ENCODE results near the gene CCDC88C. TPM values are rescaled to one million over a fixed set of nuclear protein-coding genes. Genes with fewer than 3 reads are reported as not detected.

The CCDC88C gene
- total and polyA plus RNA-seq, 2 donors: 25.6 to 47.4 TPM

GRCh38 chr14:91405241-91405721 lies 12.3 kb downstream of the CCDC88C start:
- 74% methylated on average over 14 of the region's 14 CpGs for whole genome bisulfite sequencing
- H3K36me3 ChIP-seq (ENCODE audit: control insufficient read depth in 2 of 2, insufficient read depth in 2 of 2, low read length in 1 of 2): peaks cover 21 to 46% of the 10 kb centered on the region in 2 donors
- peak overlapping the region; percentile 69 to 81 for H3K27ac ChIP-seq (ENCODE audit: low read depth in 1 of 2, low read length in 1 of 2)
- H3K4me3 ChIP-seq (ENCODE audit: low read length in 2 of 2): no peak overlapping the region
- DNase-seq (ENCODE audit: low read depth in 6 of 9, low spot score in 9 of 9): peak in 2 of 9 donors; percentile 28 to 61
- peaks cover 57 to 84% of the 10 kb centered on the region in 2 donors for H3K4me1 ChIP-seq (ENCODE audit: control insufficient read depth in 2 of 2, insufficient read depth in 2 of 2, low read length in 2 of 2)
- H3K27me3 ChIP-seq (ENCODE audit: control insufficient read depth in 2 of 2, insufficient read depth in 1 of 2, low read length in 1 of 2): no peaks in the 10 kb centered on the region
- peaks cover 0 to 2% of the 10 kb centered on the region in 2 donors for H3K9me3 ChIP-seq (ENCODE audit: control insufficient read depth in 2 of 2, insufficient read depth in 1 of 2, low read length in 1 of 2)

DNA sequence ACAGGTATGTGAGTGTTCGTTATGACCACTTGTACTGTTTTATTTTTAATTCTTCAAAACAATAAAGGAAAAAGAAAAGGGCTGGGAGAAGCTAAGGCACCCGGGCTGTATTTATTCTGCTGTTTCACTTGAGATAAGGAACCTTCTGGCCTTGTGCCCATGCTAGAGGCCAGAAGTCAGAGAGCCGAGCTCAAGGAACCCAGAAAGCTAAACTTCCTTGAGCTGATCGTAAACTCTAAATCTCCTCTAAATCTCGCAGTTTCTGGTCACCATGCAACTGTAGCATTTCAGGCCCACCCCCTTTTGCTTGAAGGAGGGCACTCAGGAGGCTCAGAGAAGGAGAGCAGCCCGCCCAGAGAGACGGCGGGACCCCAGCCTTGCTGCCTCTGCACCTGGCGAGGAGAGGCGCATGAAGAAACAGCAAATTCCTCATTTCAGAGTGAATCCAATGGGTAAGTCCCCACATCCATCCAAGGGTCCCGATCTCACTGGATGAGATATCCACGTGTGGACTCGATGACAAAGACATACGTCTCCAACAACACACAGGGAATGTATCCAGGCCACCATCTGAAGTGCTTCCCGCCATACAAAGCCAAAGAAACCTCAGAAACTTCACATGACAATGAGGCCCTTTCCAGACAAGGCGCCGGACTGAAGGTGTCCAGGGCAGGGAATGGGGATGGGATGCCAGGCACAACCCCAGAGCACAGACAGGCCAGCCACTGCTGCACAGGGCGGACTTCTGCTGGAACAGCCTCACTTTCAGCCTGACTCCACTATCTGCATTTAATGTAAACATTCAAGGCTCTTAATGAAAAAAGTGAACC lies 14.6 kb downstream of the CCDC88C start:
- H3K27ac ChIP-seq (ENCODE audit: low read depth in 1 of 2, low read length in 1 of 2): peak overlapping the region; percentile 59 to 73

DNA sequence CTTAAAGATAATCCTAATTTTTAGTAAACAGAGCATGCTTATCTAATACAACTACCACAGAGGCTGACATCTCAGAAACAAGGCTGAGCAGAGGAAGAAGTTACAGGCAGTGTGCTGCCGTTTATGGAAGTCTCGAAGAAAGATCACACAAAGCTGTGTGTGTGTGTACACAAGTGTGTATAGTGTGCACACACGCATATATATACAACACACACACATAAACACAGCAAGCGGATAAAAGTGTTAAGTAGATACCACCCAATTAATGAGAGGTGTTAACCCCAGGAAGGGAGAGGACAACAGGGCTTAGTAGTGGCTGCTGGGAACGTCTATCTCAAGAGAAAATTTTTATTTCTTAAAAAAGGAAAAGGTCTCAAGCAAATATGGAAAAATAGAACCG lies 15.3 kb downstream of the CCDC88C start:
- Histone ChIP-seq H3K4me1 (ENCODE audit: control insufficient read depth in 2 of 2, insufficient read depth in 2 of 2, low read length in 2 of 2) (peaks cover 64 to 87% of the 10 kb centered on the region in 2 donors), H3K27me3 (ENCODE audit: control insufficient read depth in 2 of 2, insufficient read depth in 1 of 2, low read length in 1 of 2) (no peaks in the 10 kb centered on the region), H3K9me3 (ENCODE audit: control insufficient read depth in 2 of 2, insufficient read depth in 1 of 2, low read length in 1 of 2) (peaks cover 0 to 2% of the 10 kb centered on the region in 2 donors), H3K36me3 (ENCODE audit: control insufficient read depth in 2 of 2, insufficient read depth in 2 of 2, low read length in 1 of 2) (peaks cover 8 to 25% of the 10 kb centered on the region in 2 donors), H3K4me3 (ENCODE audit: low read length in 2 of 2) (no peak overlapping the region), H3K27ac (ENCODE audit: low read depth in 1 of 2, low read length in 1 of 2) (peak overlapping the region in 1 of 2 donors; percentile 73)
- DNase-seq (ENCODE audit: low read depth in 6 of 9, low spot score in 9 of 9): no peak
- WGBS: 61% methylated on average over 6 of the region's 6 CpGs

More for the DNA sequence above, 14.6 kb downstream of the CCDC88C start:
- Histone ChIP-seq H3K27me3 (ENCODE audit: control insufficient read depth in 2 of 2, insufficient read depth in 1 of 2, low read length in 1 of 2) (no peaks in the 10 kb centered on the region), H3K4me3 (ENCODE audit: low read length in 2 of 2) (no peak overlapping the region), H3K9me3 (ENCODE audit: control insufficient read depth in 2 of 2, insufficient read depth in 1 of 2, low read length in 1 of 2) (peaks cover 0 to 2% of the 10 kb centered on the region in 2 donors), H3K4me1 (ENCODE audit: control insufficient read depth in 2 of 2, insufficient read depth in 2 of 2, low read length in 2 of 2) (peaks cover 63 to 87% of the 10 kb centered on the region in 2 donors), H3K36me3 (ENCODE audit: control insufficient read depth in 2 of 2, insufficient read depth in 2 of 2, low read length in 1 of 2) (peaks cover 15 to 31% of the 10 kb centered on the region in 2 donors)
- 51% methylated on average over 18 of the region's 18 CpGs for WGBS
- peak in 3 of 9 donors; percentile 32 to 68 (median 51) for DNase-seq (ENCODE audit: low read depth in 6 of 9, low spot score in 9 of 9)

DNA sequence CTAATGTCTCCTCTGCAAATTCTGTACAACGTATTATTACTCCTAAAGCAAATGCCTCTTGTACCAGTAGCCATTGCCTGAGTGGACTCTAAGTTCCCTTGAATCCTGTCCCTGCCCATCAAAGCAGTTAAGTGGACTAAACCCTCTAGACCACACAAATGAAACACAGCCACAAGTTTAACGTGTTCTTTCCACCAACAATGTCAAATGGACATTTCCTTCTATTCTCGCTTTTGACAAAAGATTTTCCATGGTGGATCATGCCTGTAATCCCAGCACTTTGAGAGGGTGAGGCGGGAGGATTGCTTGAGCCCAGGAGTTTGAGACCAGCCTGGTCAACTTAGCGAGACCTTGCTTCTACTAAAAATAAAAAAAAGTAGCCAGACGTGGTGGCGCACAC lies 15.9 kb downstream of the CCDC88C start:
- WGBS: 96% methylated on average over 7 of the region's 7 CpGs
- peaks cover 67 to 87% of the 10 kb centered on the region in 2 donors for H3K4me1 ChIP-seq (ENCODE audit: control insufficient read depth in 2 of 2, insufficient read depth in 2 of 2, low read length in 2 of 2)
- DNase-seq (ENCODE audit: low read depth in 6 of 9, low spot score in 9 of 9): no peak
- no peaks in the 10 kb centered on the region for H3K9me3 ChIP-seq (ENCODE audit: control insufficient read depth in 2 of 2, insufficient read depth in 1 of 2, low read length in 1 of 2)
- H3K4me3 ChIP-seq (ENCODE audit: low read length in 2 of 2): no peak overlapping the region
- no peak overlapping the region for H3K27ac ChIP-seq (ENCODE audit: low read depth in 1 of 2, low read length in 1 of 2)
- H3K36me3 ChIP-seq (ENCODE audit: control insufficient read depth in 2 of 2, insufficient read depth in 2 of 2, low read length in 1 of 2): peaks cover 2 to 19% of the 10 kb centered on the region in 2 donors
- H3K27me3 ChIP-seq (ENCODE audit: control insufficient read depth in 2 of 2, insufficient read depth in 1 of 2, low read length in 1 of 2): no peaks in the 10 kb centered on the region

- H3K27ac ChIP-seq (ENCODE audit: low read depth in 1 of 2, low read length in 1 of 2): peak overlapping the region; percentile 20 to 78
- no peak for DNase-seq (ENCODE audit: low read depth in 6 of 9, low spot score in 9 of 9)
- H3K36me3 ChIP-seq (ENCODE audit: control insufficient read depth in 2 of 2, insufficient read depth in 2 of 2, low read length in 1 of 2): peaks cover 0 to 14% of the 10 kb centered on the region in 2 donors
- H3K4me1 ChIP-seq (ENCODE audit: control insufficient read depth in 2 of 2, insufficient read depth in 2 of 2, low read length in 2 of 2): peaks cover 67 to 87% of the 10 kb centered on the region in 2 donors
- H3K27me3 ChIP-seq (ENCODE audit: control insufficient read depth in 2 of 2, insufficient read depth in 1 of 2, low read length in 1 of 2): no peaks in the 10 kb centered on the region
- WGBS: 95% methylated on average over 1 of the region's 1 CpG
- no peaks in the 10 kb centered on the region for H3K9me3 ChIP-seq (ENCODE audit: control insufficient read depth in 2 of 2, insufficient read depth in 1 of 2, low read length in 1 of 2)
- H3K4me3 ChIP-seq (ENCODE audit: low read length in 2 of 2): no peak overlapping the region
Measured at GRCh38 chr14:91400696-91401095, 16.9 kb downstream of the CCDC88C start.

GRCh38 chr14:91399868-91400640 lies 17.6 kb downstream of the CCDC88C start:
- H3K27ac ChIP-seq (ENCODE audit: low read depth in 1 of 2, low read length in 1 of 2): peak overlapping the region; percentile 78
- peaks cover 0 to 18% of the 10 kb centered on the region in 2 donors for H3K36me3 ChIP-seq (ENCODE audit: control insufficient read depth in 2 of 2, insufficient read depth in 2 of 2, low read length in 1 of 2)
- H3K4me3 ChIP-seq (ENCODE audit: low read length in 2 of 2): peak overlapping the region; percentile 52 to 56
- DNase-seq (ENCODE audit: low read depth in 6 of 9, low spot score in 9 of 9): peak in 3 of 9 donors; percentile 36 to 76 (median 51)
- no peaks in the 10 kb centered on the region for H3K27me3 ChIP-seq (ENCODE audit: control insufficient read depth in 2 of 2, insufficient read depth in 1 of 2, low read length in 1 of 2)
- H3K9me3 ChIP-seq (ENCODE audit: control insufficient read depth in 2 of 2, insufficient read depth in 1 of 2, low read length in 1 of 2): no peaks in the 10 kb centered on the region
- WGBS: 27% methylated on average over 20 of the region's 20 CpGs
- H3K4me1 ChIP-seq (ENCODE audit: control insufficient read depth in 2 of 2, insufficient read depth in 2 of 2, low read length in 2 of 2): peaks cover 63 to 87% of the 10 kb centered on the region in 2 donors

- Histone ChIP-seq H3K27me3 (ENCODE audit: control insufficient read depth in 2 of 2, insufficient read depth in 1 of 2, low read length in 1 of 2) (no peaks in the 10 kb centered on the region), H3K4me1 (ENCODE audit: control insufficient read depth in 2 of 2, insufficient read depth in 2 of 2, low read length in 2 of 2) (peaks cover 63 to 88% of the 10 kb centered on the region in 2 donors), H3K27ac (ENCODE audit: low read depth in 1 of 2, low read length in 1 of 2) (peak overlapping the region; percentile 48 to 74), H3K36me3 (ENCODE audit: control insufficient read depth in 2 of 2, insufficient read depth in 2 of 2, low read length in 1 of 2) (peaks cover 0 to 16% of the 10 kb centered on the region in 2 donors), H3K4me3 (ENCODE audit: low read length in 2 of 2) (no peak overlapping the region), H3K9me3 (ENCODE audit: control insufficient read depth in 2 of 2, insufficient read depth in 1 of 2, low read length in 1 of 2) (no peaks in the 10 kb centered on the region)
- DNase-seq (ENCODE audit: low read depth in 6 of 9, low spot score in 9 of 9): no peak
- WGBS: 70% methylated on average over 6 of the region's 6 CpGs
Measured at GRCh38 chr14:91398707-91399106, 18.9 kb downstream of the CCDC88C start.

- H3K4me3 ChIP-seq (ENCODE audit: low read length in 2 of 2): no peak overlapping the region
- no peaks in the 10 kb centered on the region for H3K27me3 ChIP-seq (ENCODE audit: control insufficient read depth in 2 of 2, insufficient read depth in 1 of 2, low read length in 1 of 2)
- no peaks in the 10 kb centered on the region for H3K9me3 ChIP-seq (ENCODE audit: control insufficient read depth in 2 of 2, insufficient read depth in 1 of 2, low read length in 1 of 2)
- peaks cover 64 to 88% of the 10 kb centered on the region in 2 donors for H3K4me1 ChIP-seq (ENCODE audit: control insufficient read depth in 2 of 2, insufficient read depth in 2 of 2, low read length in 2 of 2)
- DNase-seq (ENCODE audit: low read depth in 6 of 9, low spot score in 9 of 9): no peak
- H3K27ac ChIP-seq (ENCODE audit: low read depth in 1 of 2, low read length in 1 of 2): peak overlapping the region; percentile 75 to 83
- peaks cover 0 to 16% of the 10 kb centered on the region in 2 donors for H3K36me3 ChIP-seq (ENCODE audit: control insufficient read depth in 2 of 2, insufficient read depth in 2 of 2, low read length in 1 of 2)
- WGBS: 57% methylated on average over 8 of the region's 8 CpGs
Measured at GRCh38 chr14:91397965-91398591, 19.5 kb downstream of the CCDC88C start.
